Activated CD4-positive, alpha-beta T cell treated with anti-CD3 and anti-CD28 coated beads, Interleukin-2, amount 50 U/mL, for 1 hour (primary cell): ENCODE measurements around the gene GPC2.

Experiments used
- DNase-seq: peaks from one replicate; pipeline ENCODE4 v3.0.0-alpha.2; 2020

The GPC2 gene

DNA sequence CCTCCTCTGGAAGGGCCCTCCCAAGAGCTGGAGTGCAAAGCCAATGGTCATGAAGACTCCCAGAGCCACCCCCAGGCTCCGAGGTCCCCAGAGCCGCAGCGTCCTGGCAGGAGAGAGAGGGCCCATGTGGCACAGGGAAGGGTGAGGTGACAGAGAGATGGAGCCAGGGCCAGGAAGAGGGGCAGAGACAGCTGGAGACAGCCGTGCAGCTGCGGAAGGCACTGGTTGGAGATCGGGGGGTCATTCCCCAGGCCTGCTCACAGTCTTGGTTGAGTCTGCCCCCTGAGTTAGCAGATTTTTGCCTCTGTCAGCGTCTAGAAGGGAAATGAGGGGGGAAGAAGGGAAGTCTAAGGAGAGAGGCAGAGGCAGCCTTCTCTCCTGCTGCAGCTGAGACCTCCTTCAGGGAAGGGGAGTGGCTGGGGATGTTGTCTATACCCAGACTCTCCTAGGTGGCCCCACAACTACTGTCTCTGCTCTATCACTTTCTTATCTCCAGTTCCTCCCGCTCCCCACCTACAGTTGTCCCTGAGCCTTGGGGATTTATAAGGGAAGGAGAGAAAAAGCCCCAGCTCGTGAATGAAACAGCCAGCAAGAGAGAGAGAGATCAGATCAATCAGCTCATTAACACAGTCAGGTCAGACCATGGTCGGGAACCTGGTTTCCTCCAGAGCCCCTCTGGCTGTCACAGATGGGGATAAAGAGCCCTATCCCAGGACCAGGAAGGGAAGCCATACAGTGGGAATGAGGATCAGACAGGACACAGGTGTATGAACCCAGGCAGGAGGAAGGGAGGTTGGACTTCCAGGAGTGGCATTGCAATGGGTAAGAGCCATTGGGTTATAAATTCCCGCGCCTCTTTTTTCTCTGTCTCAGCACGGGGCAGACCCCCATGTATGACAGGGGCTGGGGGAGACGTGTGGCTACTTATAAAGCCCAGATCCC, 9.9 kb downstream of the GPC2 start:
- DNase-seq: no peak

DNA sequence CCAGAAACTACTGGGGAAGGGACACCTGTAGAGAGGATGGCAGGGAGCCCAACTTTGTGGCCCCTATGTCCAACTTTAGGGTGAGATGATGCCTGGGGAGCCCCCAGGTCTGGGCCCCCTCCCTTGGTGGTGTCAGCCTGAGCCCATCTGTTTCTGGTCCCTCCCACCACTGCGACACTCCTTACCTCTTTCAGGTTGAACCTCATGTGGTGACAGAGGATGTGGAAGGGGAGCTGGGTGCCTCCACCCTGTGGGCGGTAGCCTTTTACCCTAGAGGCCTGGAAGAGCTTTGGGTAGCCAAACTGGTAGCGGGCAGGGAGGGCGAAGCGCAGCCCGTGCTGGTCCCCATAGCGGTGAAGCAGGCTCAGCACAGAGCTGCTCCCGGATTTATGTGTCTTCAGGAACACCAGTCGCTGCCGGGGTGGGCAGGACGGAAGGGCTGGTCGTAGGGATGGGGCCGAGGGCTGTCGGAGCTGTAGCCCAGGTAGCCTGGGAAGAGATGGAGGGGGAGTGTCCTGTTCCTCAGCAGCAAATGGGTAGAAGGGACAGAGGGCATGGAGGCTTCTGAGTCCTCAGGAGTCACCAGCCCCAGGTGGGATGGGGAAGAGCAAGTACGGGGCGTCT, 10.8 kb downstream of the GPC2 start:
- DNase-seq: no peak

DNA sequence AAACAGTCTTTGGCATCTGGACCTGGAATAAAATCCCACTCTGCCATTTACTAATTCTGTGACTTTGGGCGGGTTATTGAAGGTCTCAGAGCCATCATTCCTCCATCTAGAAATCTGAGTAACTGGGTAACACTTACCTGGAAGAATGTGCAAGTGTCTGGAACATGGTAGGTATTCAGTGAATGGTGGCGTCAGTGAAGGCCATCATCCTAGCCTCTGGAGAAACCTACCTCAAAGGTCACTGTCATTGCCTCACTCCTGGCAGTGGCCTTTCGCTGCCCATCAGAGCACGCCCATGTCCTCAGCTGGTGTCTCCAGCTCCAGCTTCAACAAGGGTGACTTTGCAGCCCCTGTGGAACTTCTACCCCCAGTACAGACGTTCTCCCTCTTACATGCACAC, 13.3 kb downstream of the GPC2 start:
- no peak for DNase-seq

DNA sequence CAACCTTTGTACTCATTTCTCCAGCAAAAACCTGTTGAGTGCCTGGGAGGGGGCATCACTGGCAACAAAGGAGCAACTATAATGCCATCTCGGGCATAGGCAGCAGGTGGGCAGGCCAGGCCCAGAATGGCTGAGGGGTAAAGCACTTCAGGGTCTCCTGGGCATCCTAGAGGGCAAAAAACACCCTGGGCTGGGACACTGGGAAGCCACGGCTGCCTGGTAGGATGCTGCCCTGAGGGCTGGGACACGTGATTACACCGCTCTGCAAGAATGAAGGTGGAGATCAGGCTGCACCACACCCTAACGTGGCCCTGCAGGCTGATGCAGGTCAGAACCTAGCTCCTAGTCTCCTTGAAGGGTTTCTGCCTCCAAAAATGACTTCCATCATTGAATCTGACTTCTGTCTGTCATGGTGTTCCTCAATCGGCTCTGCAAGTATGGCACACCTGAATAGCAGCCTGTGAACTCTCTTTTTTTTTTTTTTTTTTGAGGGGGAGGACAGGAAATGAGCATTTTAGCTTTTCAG, 14.1 kb downstream of the GPC2 start:
- no peak for DNase-seq

DNA sequence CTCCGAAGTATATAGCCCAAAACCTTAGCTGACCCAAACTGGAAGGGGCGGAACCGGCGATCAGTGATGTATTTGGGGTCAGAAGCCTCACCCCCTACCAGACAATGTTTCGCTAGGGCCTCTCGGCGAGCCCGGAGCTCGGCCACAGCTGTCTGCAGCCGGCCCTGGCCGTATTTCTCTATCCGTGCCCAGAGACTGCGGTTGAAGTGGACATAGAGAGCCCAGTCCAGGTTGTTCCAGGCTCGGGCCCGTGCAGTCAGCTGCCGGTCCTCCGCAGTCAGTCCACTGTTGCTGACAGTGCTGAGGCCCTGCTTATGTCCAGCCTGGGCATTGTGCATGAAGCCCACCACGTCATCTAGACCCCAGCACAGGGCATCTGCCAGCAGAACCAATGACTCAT, 17.1 kb downstream of the GPC2 start:
- no peak for DNase-seq

DNA sequence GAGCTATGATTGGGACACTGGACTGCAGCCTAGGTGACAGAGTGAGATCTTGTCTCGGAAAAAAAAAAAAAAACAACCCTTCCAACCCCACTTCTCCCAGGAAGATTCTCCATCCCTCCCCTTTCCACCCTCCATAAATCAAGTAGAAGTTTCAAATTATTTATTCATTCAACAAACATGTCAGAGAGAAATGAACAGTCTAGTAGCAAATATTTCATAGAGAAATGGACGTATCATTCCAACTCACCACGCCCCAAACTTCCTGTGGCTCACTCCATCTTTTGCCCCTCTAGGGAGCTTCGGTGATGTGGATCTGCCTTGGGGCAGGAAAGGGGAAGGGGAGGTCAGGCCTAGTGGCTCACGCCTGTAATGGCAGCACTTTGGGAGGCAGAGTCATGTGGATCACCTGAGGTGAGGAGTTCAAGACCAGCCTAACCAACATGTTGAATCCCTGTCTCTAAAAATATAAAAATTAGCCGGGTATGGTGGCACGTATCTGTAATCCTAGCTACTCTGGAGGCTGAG, 18.0 kb downstream of the GPC2 start:
- DNase-seq: no peak

DNA sequence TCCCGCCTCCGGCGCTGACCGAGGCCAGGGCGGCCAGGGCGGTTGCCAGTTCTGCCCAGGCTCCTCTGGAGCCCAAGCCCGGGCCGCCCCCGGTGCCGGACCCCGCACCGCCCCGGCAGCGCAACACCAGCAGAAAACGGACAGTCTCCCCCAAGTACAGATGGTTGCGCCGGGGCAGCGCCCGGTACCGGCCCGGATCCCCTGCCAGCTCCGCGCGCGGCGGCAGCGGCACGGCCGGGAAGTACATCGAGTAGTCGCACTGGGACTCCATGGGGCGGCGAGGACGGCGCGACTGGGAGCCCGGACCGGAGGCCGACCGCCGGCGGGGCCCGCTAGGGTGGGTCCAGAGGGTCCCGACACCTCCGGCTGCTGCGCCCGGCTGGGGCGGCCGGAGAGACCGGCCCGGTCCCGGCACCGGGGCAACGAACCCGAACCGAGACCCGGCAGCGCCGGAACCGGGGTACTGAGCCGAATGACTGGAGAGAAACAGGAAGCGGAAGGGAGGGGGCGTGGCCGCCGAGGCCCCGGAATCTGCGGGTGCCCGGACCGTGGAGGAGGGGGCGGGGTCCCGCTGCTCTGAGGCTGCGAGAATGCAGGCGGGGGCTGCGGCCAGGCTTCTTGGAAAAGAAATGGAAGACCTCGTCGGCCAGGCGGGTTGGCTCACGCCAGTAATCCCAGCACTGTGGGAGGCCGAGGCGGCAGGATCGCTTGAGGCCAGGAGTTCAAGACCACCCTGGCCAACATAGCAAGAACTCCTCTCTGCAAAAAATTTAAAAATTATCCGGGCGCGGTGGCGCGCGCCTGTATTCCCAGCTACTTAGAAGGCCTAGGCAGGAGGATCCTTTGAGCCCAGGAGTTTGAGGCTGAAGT, 18.7 kb downstream of the GPC2 start, which contains the start of gene TRAPPC14:
TSS of gene TRAPPC14 (minus strand) at position 495 of the 870 bp plus-strand sequence. CDS start at position 271, 224 bp downstream.
- DNase-seq: peak; percentile 92

DNA sequence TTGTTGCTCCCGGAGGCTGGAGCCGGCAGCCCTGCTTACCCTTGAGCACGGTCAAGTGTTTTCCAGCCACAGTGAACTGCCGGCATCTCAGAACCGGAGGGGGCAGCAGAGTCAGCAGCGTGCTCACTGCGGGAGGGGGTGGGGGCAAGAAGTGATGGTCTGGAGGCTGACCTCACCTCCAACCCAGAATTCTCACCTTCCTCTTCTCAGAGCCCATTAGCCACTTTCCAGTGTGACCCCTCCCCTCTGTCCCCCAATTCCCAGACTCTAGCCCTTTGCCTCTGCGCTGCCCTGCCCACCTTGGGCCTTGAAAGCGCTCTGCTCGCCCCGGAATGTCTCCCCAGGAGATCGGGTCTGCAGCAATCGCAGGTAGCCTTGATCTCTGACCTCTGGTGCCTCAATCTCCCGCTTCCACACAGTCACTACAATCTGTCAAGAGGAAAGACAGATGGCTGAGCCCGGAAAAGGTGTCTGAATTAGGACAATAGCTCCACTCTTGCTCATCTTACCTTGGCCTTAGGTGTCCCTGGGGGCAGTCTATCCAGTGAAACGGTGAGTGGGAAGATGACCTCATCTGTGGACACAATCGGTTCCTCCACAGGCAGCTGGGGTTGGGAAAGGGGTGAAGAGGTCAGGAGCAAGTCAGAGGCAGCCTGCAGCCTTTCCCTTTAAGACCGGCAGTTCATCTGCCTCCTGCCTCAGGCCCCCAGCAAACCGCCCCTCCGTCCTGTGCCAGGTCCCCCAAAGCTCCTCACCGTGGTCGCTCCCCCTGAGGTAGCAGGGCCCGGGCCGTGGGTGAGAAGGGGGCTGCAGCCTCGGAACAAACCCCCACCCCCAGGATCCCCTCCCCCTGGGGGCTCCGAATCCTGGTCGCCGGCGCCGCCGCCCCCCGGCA, 19.6 kb downstream of the GPC2 start:
- DNase-seq: no peak

DNA sequence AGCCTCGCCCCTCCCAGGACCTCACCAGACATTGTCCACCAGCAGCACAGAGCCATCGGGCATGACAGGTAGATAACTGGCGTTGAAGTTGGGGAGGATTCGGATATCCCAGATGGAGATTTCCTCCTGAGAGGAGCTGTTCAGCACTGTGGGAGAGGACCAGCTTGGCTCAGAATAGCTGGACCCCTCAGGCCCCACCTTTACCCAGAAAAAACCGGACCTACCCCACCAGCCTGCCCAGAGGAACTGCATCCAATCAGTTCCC, 20.2 kb downstream of the GPC2 start:
- DNase-seq: no peak

DNA sequence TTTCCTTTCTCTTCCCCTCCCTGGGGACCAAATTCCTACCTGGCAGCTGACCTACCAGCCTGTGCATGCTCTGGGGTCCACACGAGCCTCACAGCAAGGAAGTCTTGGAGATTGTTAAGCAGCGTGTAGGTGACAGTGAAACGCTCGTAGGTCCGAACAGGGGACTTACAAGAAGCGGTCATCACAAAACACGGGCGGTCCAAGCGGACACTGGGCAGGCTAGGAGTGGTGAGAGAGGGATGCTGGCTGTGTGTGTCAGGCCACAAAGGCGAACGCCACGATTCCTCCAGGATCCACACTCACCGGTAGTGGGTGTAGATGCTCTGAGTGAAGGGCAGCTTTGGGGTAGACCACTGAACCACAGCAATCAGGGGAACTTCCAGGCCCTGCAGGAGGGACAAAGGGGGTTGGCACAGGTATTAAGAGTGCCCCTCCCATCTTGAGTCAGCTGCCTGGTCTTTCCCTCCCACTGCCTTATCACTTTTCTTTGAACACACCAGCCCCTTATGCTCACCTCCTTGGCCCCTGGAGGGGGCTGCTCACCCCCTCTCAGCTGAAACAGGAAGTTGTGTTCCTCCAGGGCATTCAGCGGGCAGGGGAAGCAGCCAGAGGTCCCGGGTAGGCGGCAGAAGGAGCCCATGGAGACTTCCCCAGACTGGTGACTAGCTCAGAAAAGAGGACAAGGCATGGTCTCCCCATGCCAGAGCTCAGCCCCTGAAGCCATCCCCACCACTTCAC, 20.7 kb downstream of the GPC2 start:
- DNase-seq: no peak

DNA sequence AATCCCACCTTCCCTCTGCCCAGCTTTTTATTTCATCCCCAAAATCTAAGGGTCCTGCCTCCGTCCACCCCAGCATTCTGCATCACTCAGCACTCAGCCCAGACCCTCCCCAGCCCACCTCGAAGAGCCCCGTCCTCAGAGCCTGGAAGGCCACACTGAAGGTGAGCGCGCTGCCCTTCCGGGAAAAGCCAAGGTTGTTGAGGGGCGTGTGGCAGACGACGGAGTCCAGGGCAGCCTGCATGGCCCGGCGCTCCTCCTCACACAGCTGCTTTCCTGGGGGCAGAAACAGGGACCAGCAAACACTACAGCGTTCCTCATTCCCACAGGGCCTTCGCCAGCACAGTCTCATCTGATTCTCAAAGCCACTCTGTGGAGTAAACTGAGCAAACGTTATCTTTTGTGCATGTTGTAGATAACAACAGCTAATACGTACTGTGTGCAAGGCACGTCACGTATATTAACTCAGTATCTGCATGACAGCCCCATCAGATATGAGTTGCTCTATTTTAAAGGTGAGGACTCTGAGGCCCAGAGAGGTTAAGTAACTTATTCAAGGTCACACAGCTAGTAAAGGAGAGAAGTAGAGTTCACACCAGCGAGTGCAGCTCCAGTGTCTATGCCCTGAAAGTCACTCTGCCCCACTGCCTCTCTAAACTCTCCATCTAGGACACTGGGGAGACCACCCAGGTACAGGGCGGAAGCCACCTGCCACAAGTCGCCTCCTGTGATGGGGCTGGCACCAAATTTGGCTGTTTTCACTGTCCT, 21.4 kb downstream of the GPC2 start:
- DNase-seq: no peak

DNA sequence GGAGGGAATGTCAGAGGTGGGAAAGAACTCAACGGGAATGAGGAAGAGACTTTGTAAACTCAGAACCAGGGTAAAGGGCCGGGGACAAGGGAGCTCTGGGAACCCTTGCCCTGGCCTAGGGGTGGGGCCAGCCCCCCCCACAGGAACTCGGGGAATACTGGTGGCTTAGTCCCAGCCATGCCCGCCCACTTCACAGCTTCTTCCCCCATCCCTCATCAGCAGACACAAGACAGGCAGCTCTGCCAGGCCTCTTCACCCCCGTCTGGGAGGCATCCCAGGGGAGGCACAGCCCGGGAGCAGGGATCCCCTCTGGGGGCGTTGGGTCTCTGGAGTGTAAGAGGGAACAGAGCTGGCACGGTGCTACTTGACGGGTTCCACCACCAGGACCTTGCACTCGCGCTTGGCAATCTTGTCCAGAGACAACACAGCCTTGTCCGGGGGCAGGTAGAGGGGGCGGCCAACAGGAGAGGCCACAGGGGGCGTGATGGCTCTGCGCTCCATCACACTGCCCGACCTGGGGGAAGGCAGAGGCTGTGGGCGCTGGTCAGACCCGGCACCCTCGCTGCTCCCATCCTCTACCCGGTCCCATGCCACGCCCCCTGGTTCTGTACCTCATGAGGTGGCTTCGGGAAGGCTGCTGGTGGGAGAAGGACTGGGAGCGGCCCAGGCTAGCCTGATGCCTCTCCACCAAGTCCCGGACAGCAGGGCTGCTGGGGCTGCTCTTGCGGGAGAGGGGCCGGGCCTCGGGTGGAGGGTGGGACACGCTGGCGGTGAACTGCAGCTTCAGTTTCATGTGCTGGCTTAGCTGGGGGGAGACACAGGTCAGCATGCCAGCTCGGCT, 22.3 kb downstream of the GPC2 start:
- DNase-seq: no peak

DNA sequence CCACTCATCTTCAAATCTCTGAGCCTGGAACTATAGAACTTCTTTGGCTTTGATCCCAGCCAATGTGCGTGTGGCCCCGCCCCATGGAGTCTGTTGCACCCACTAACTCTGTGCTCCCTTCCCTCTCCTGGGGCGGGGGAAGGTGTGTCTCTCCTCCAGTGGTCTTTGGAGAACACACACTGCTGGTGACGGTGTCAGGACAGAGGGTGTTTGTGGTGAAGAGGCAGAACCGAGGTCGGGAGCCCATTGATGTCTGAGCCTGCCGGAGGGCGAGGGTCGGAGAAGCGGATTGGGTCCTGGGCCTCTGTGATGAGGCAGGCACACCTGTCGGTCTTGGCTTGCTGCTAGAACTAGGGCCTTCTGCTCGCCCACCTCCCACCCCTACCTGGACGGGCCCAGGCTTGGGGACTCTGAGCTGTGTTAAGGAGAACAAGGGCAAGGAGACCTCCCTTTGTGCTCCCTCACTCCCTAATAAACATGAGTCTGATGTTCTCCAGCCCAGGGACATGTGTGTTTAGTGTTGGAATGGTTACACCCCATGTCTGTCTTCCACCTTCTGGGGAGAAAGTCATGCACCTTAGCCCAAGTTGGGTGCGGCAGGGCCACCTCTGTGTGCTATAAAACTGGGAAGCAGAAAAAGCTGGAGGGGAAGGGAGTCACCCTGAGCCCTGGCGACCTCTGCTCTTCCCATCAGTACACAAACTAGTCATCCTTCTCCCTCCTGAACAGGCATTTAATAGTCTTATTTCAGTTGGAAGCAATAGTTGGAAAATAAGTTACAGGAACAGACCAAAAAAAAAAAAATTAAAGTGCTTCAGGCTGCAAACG, 23.3 kb downstream of the GPC2 start:
- DNase-seq: no peak

DNA sequence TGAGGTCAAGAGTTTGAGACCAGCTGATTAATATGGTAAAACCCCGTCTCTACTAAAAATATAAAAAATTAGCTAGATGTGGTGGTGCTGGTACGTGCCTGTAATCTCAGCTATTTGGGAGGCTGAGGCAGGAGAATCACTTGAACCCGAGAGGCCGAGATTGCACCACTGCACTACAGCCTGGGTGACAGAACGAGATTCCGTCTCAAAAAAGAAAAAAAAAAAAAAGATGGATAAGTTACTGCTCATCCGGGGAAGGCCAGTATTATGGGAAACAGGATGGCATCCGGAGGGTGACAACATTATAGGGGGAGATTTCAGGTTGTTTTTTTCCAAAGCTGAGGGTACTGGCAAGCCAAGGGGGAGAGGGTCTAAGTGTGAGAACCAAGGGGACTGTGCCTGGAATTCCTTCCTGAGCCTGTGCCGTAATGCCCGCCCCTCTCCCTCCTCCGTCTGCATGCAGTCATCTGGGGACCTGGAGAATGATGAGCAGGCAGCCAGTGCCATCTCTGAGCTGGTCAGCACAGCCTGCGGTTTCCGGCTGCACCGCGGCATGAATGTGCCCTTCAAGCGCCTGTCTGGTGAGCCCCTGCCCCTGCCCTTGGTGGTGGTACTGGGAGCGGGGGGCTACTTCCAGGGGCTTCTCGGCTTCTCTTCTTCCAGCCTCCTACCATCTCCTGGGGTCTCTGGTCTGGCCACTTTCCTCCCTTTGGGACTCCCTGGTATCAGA, 24.1 kb downstream of the GPC2 start:
- no peak for DNase-seq

DNA sequence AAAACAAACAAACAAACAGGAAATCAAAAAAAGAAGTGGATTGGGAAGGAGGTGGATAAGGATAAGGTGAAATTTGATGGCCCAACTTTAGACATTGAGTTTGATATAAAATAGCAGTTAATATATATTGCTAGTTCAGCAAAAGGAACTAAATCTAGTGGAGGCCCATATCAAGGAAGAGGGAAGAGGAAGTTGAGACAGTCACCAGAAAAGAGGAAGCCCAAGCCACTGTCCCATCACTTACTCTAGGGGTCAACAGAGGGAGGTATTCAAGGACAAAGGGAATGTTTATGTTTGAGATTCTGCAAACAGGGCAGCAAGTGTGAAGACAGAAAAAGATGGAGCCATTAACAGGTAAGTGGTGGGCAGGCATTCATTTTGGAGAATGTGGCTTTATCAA, 24.8 kb downstream of the GPC2 start:
- no peak for DNase-seq

DNA sequence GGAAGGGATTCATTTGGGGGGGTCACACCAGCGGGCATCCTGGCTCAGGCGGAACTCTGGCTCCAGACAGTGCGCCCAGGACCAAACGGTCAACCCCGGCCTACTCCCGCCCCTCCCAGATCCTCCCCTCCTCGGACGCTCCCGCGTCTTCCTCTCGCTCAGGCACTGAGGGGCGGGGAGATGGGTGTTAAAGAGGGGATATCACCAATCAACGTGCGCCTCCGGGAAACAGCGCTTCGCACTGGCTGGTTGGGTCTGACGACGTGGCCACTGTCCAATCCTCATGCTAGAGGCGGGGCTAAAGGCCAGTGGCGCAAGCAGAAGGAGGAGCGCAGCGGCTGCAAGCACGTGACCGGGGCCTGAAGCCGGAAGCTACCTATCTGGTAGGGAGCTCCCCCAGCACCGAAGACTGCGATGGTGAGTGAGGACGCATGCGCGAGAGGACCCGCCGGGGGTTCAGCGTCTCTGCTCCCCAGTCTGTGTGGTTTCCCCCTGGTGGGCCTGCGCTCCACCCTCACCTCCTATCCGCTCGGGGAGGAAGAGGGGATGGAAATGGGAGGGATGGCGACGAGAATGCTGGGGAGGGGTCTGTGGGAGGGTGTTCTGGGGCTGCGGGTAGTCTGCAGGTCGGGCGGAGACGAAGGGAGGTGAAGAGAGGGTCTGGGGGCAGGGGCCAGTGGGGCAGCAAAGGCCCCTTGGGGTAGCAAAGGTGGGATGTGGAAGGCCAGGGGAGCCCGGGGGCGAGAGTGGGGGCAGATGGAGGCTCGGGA, 28.4 kb downstream of the GPC2 start, which contains the start of gene LAMTOR4:
TSS of gene LAMTOR4 (plus strand) at position 360 of the 770 bp plus-strand sequence. CDS start at position 415, 55 bp downstream.
- peak; percentile 96 for DNase-seq

DNA sequence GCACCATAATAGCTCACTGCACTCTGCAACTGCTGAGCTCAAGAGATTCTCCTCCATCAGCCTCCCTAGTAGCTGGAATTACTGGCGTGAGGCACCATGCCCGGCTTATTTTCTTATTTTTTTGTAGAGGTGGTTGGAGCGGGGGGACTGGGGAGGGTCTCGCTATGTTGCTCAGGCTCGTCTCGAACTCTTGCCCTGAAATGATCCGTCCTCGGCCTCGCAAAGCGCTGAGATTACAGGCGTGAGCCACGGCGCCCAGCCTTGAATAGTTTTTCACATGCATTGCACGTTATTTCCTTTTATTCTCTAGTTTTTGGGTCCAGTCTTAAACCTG, 29.0 kb downstream of the GPC2 start:
- DNase-seq: no peak
